H1 (cell line): ENCODE measurements around the gene A4GALT. TPM values are rescaled to one million over a fixed set of nuclear protein-coding genes. Genes with fewer than 3 reads are reported as not detected.

ENCODE experiments used
- CTCF ChIA-PET: fragments of 300-600 bp; sonication (Branson Sonifier 250); formaldehyde crosslinking; loops from one replicate; lab custom pipeline; 2021; ENCODE audit not compliant: partially characterized antibody; lab: Charles Lee
- POLR2A ChIA-PET: fragments of 300-600 bp; sonication (Branson Sonifier 250); formaldehyde crosslinking; loops from one replicate; lab custom pipeline; 2021; ENCODE audit warnings: inconsistent platforms; ENCODE audit not compliant: partially characterized antibody; lab: Charles Lee
- DNase-seq, 2 experiments: peaks; one replicate each; pipeline versions ENCODE4 v3.0.0 to v3.0.0-alpha.2; 2010 to 2022; ENCODE audit warnings: low spot score in 2 of 2, low read depth in 1 of 2, mixed read lengths in 1 of 2
- FAIRE-seq: peaks from 2 replicates; lab custom pipeline; 2011; peaks lifted over from hg19 to GRCh38; lab: Jason Lieb, UNC
- H2AFZ ChIP-seq: 2 replicates; pipeline ENCODE4 v1.8.1; 2012; ENCODE audit warnings: low read length, inconsistent platforms
- H2AK5ac ChIP-seq: 2 replicates; pipeline ENCODE4 v1.6.1; 2013; ENCODE audit warnings: low read depth, low read length
- H2BK120ac ChIP-seq: replicated peaks from 2 replicates; pipeline ENCODE3; 2013; ENCODE audit warnings: low read depth, low read length, inconsistent platforms
- H2BK12ac ChIP-seq: 2 replicates; pipeline ENCODE4 v1.6.1; 2013; ENCODE audit warnings: low read depth, low read length
- H2BK15ac ChIP-seq: 2 replicates; pipeline ENCODE4 v1.6.1; 2013; ENCODE audit warnings: low read length
- H2BK20ac ChIP-seq: 2 replicates; pipeline ENCODE4 v1.6.1; 2013; ENCODE audit warnings: low read length
- H2BK5ac ChIP-seq: 2 replicates; pipeline ENCODE4 v1.6.1; 2013; ENCODE audit warnings: low read depth, low read length
- H3K14ac ChIP-seq: 2 replicates; pipeline ENCODE4 v1.6.1; 2013; ENCODE audit warnings: inconsistent platforms; ENCODE audit not compliant: insufficient read length
- H3K18ac ChIP-seq: 2 replicates; pipeline ENCODE4 v1.6.1; 2013; ENCODE audit warnings: low read length; ENCODE audit errors: extremely low read depth
- H3K23ac ChIP-seq: 2 replicates; pipeline ENCODE4 v1.6.1; 2013; ENCODE audit warnings: inconsistent platforms; ENCODE audit not compliant: insufficient read length
- H3K23me2 ChIP-seq: 2 replicates; pipeline ENCODE4 v1.6.1; 2013; ENCODE audit warnings: low read depth, low read length
- H3K27ac ChIP-seq: 2 replicates; pipeline ENCODE4 v1.6.1; 2011; ENCODE audit warnings: low read depth, low read length, inconsistent platforms
- H3K27me3 ChIP-seq, 4 experiments: replicated peaks in 1 of 4; 1 replicate in 1 of 4; 2 replicates in 3 of 4; pipeline versions ENCODE4 v1.6.1 to v1.8.1; 2011 to 2013; ENCODE audit warnings: low read length in 3 of 4, mild to moderate bottlenecking in 3 of 4, inconsistent platforms in 2 of 4, mixed read lengths in 2 of 4, moderate library complexity in 1 of 4; ENCODE audit not compliant: control insufficient read depth in 3 of 4, insufficient read depth in 3 of 4; ENCODE audit errors: extremely low read depth in 1 of 4
- H3K36me3 ChIP-seq, 4 experiments: 2 replicates each; pipeline versions ENCODE4 v1.6.1 to v1.8.1; 2011 to 2013; ENCODE audit warnings: mild to moderate bottlenecking in 4 of 4, low read length in 3 of 4, moderate library complexity in 2 of 4, control low read depth in 1 of 4, inconsistent platforms in 1 of 4; ENCODE audit not compliant: insufficient read depth in 4 of 4, control insufficient read depth in 2 of 4
- H3K4ac ChIP-seq: replicated peaks from 2 replicates; pipeline ENCODE3; 2013; ENCODE audit warnings: low read length, low read depth, mixed read lengths, inconsistent platforms; ENCODE audit not compliant: insufficient read length
- H3K4me1 ChIP-seq, 4 experiments: replicated peaks in 1 of 4; 1 replicate in 1 of 4; 2 replicates in 3 of 4; pipeline versions ENCODE4 v1.6.1 to v1.8.1; 2011 to 2013; ENCODE audit warnings: low read length in 3 of 4, inconsistent platforms in 2 of 4, mixed read lengths in 1 of 4; ENCODE audit not compliant: insufficient read depth in 4 of 4, control insufficient read depth in 3 of 4
- H3K4me2 ChIP-seq, 2 experiments: 2 replicates each; pipeline versions ENCODE4 v1.6.1 to v1.8.1; 2011 to 2013; ENCODE audit warnings: low read depth in 2 of 2, low read length in 2 of 2, control low read depth in 1 of 2, inconsistent platforms in 1 of 2, mild to moderate bottlenecking in 1 of 2; ENCODE audit not compliant: insufficient read depth in 1 of 2
- H3K4me3 ChIP-seq, 4 experiments: fragments of 200-600, 300-600 bp in 1 of 4; sonication (generic), shearing (Covaris generic), sonication (Bioruptor Twin) in 1 of 4; 2 replicates each; pipeline versions ENCODE4 v1.5.1 to v1.8.1; 2011 to 2016; ENCODE audit warnings: low read length in 4 of 4, low read depth in 3 of 4, control low read depth in 2 of 4, inconsistent platforms in 2 of 4, mild to moderate bottlenecking in 2 of 4, mixed read lengths in 1 of 4, moderate library complexity in 1 of 4; ENCODE audit not compliant: insufficient read depth in 2 of 4; ENCODE audit errors: extremely low read depth in 1 of 4
- H3K56ac ChIP-seq: replicated peaks from 2 replicates; pipeline ENCODE3; 2013; ENCODE audit warnings: low read depth, mild to moderate bottlenecking, mixed read lengths, low read length, inconsistent platforms; ENCODE audit not compliant: insufficient read length
- H3K79me1 ChIP-seq: 2 replicates; pipeline ENCODE4 v1.6.1; 2013; ENCODE audit warnings: low read depth, low read length, control low read depth
- H3K79me2 ChIP-seq, 2 experiments: 2 replicates each; pipeline versions ENCODE4 v1.6.1 to v1.8.1; 2012 to 2013; ENCODE audit warnings: low read length in 2 of 2, mild to moderate bottlenecking in 2 of 2, inconsistent platforms in 1 of 2; ENCODE audit not compliant: insufficient read depth in 2 of 2, control insufficient read depth in 1 of 2
- H3K9ac ChIP-seq, 4 experiments: replicated peaks in 1 of 4; 1 replicate in 1 of 4; 2 replicates in 3 of 4; pipeline versions ENCODE4 v1.6.1 to v1.8.1; 2011 to 2013; ENCODE audit warnings: low read depth in 3 of 4, low read length in 3 of 4, control low read depth in 2 of 4, mild to moderate bottlenecking in 2 of 4, moderate library complexity in 2 of 4, inconsistent platforms in 1 of 4; ENCODE audit errors: extremely low read depth in 1 of 4
- H3K9me3 ChIP-seq, 2 experiments: 2 replicates each; pipeline versions ENCODE4 v1.6.1 to v1.8.1; 2012 to 2013; ENCODE audit warnings: mild to moderate bottlenecking in 2 of 2, moderate library complexity in 2 of 2, control low read depth in 1 of 2, inconsistent platforms in 1 of 2, low read depth in 1 of 2, low read length in 1 of 2, mixed read lengths in 1 of 2; ENCODE audit not compliant: insufficient read depth in 2 of 2
- H4K20me1 ChIP-seq, 2 experiments: replicated peaks in 1 of 2; 2 replicates each; pipeline versions ENCODE3 to v1.8.1; 2011 to 2013; ENCODE audit warnings: inconsistent platforms in 2 of 2, low read length in 2 of 2, mild to moderate bottlenecking in 1 of 2; ENCODE audit not compliant: insufficient read depth in 2 of 2, control insufficient read depth in 1 of 2
- H4K5ac ChIP-seq: 2 replicates; pipeline ENCODE4 v1.6.1; 2013; ENCODE audit warnings: low read length, low read depth, mixed read lengths, inconsistent platforms; ENCODE audit not compliant: insufficient read length
- H4K8ac ChIP-seq: 2 replicates; pipeline ENCODE4 v1.8.0; 2013; ENCODE audit warnings: mild to moderate bottlenecking, moderate library complexity, low read length, inconsistent platforms; ENCODE audit not compliant: insufficient read depth; ENCODE audit errors: extremely low read depth
- H4K91ac ChIP-seq: replicated peaks from 2 replicates; pipeline ENCODE3; 2013; ENCODE audit warnings: low read length, mixed read lengths, inconsistent platforms; ENCODE audit not compliant: insufficient read length
- ASH2L ChIP-seq: fragments of 200-600, 300-600 bp; sonication (generic); IDR thresholded peaks from one replicate; pipeline ENCODE4 v1.7.1; 2017; ENCODE audit warnings: low read length
- CREB1 ChIP-seq: IDR thresholded peaks from 2 replicates; pipeline ENCODE4 v1.6.1; 2012; ENCODE audit warnings: inconsistent platforms
- CTCF ChIP-seq, 3 experiments: IDR thresholded peaks; 1 replicate in 2 of 3; 2 replicates in 1 of 3; pipeline versions ENCODE4 v1.5.1 to v1.6.1; 2011; ENCODE audit warnings: low read length in 3 of 3, mild to moderate bottlenecking in 3 of 3, inconsistent platforms in 2 of 3, low read depth in 1 of 3, moderate library complexity in 1 of 3; ENCODE audit not compliant: insufficient read depth in 1 of 3; ENCODE audit errors: control extremely low read depth in 1 of 3
- FOSL1 ChIP-seq: IDR thresholded peaks from 2 replicates; pipeline ENCODE4 v1.6.1; 2011; ENCODE audit warnings: mild to moderate bottlenecking, low read depth, low read length, moderate library complexity; ENCODE audit not compliant: insufficient read depth
- KDM5A ChIP-seq: fragments of 200-600 bp; IDR thresholded peaks from 2 replicates; pipeline ENCODE4 v1.7.1; 2012; ENCODE audit warnings: mild to moderate bottlenecking, low read length, inconsistent platforms, mixed read lengths
- POLR2A ChIP-seq, 2 experiments: IDR thresholded peaks; 1 replicate in 1 of 2; 2 replicates in 1 of 2; pipeline ENCODE4 v1.6.1; 2011; ENCODE audit warnings: low read depth in 2 of 2, low read length in 2 of 2, mild to moderate bottlenecking in 2 of 2; ENCODE audit errors: control extremely low read depth in 1 of 2
- RAD21 ChIP-seq, 2 experiments: IDR thresholded peaks in 1 of 2; conservative IDR thresholded peaks in 1 of 2; 2 replicates each; pipeline ENCODE4 v1.6.1; 2011; ENCODE audit warnings: low read depth in 2 of 2, low read length in 2 of 2, improper control_type of control experiment in 1 of 2, inconsistent platforms in 1 of 2, mild to moderate bottlenecking in 1 of 2, moderate library complexity in 1 of 2
- RXRA ChIP-seq: IDR thresholded peaks from 2 replicates; pipeline ENCODE4 v1.6.1; 2011; ENCODE audit warnings: low read depth, mild to moderate bottlenecking, low read length, moderate library complexity; ENCODE audit not compliant: insufficient read depth
- SUZ12 ChIP-seq: fragments of 200-600 bp; sonication (generic); IDR thresholded peaks from 2 replicates; pipeline ENCODE4 v1.6.1; 2012; ENCODE audit warnings: mild to moderate bottlenecking, inconsistent platforms, low read length, moderate library complexity, mixed read lengths
- TAF7 ChIP-seq: optimal IDR thresholded peaks from 2 replicates; pipeline ENCODE3; 2011; ENCODE audit warnings: low read depth, mild to moderate bottlenecking, inconsistent platforms, low read length, moderate library complexity, borderline replicate concordance
- ZNF274 ChIP-seq: IDR thresholded peaks from 2 replicates; pipeline ENCODE4 v1.7.0; 2012; ENCODE audit warnings: low read length, borderline replicate concordance; ENCODE audit errors: extremely low read depth
- WGBS, 2 experiments: shearing (Covaris generic) in 1 of 2; methylation state at CpG; one replicate each; pipeline versions ENCODE4 v1.1.6 to v1.1.7; 2013 to 2015; ENCODE audit warnings: low lambda C conversion rate in 2 of 2, mixed read lengths in 2 of 2, inconsistent platforms in 1 of 2, low coverage in 1 of 2, missing lambda C conversion rate in 1 of 2; ENCODE audit not compliant: insufficient replicate concordance in 2 of 2, insufficient coverage in 1 of 2, insufficient read length in 1 of 2; ENCODE audit errors: extremely low coverage in 1 of 2, missing lambda C conversion rate in 1 of 2; 5-methylcytosine and 5-hydroxymethylcytosine counted together
- polyA plus RNA-seq, 7 experiments: library from polyadenylated mRNA; depleted of rRNA in 3 of 7; stranded (reverse) in 5 of 7; unstranded in 2 of 7; fragments of >200 nt in 5 of 7; fragments of 200-250 nt in 2 of 7; gene quantifications; 1 replicate in 5 of 7; 2 replicates in 1 of 7; 4 replicates in 1 of 7; pipeline versions ENCODE4 v1.2.1 to v1.2.3, GENCODE V29; 2011 to 2013; ENCODE audit warnings: missing spikeins in 2 of 7, mixed read lengths in 2 of 7
- total RNA-seq: library from RNA; stranded (reverse); fragmentation: NEBNext Ultra II Directional; extraction: Animal tissue kit (Norgen Biotek cat#: 25700); gene quantifications from 2 replicates; pipeline ENCODE4 v1.2.1, GENCODE V29; 2021

Gene A4GALT
- total and polyA plus RNA-seq, 2 of the 8 experiments (the other 6 are each of a cell fraction or from before 2014, with no cell fraction given): 7.2 to 13.8 TPM

- H3K56ac ChIP-seq: no peak overlapping the region
- no peak overlapping the region for H3K23ac ChIP-seq
- peaks cover 0 to 5% (median 0%) of the 10 kb centered on the region in 4 experiments; a peak in 3 of 7 replicates for H3K4me1 ChIP-seq
- no peak overlapping the region for H2BK120ac ChIP-seq
- no peak overlapping the region for H2AFZ ChIP-seq
- ChIA-PET CTCF (interaction anchor here (0.8 to 1.4 kb wide), 3 partner anchors 16 to 419 kb away, joined by 3 to 4 read pairs (median 3); no protein-coding TSS in a partner anchor), POLR2A (interaction anchor here (0.7 kb wide), 1 partner anchor 61 kb away, joined by 5 read pairs; the partner anchor contains the start of gene POLDIP3)
- DNase-seq: no peak
- H3K4me3 ChIP-seq: no peak overlapping the region
- no peaks in the 10 kb centered on the region for H3K23me2 ChIP-seq
- no peak for FAIRE-seq
- H3K79me1 ChIP-seq: no peaks in the 10 kb centered on the region
- H3K79me2 ChIP-seq: no peaks in the 10 kb centered on the region
- H3K9ac ChIP-seq: no peak overlapping the region
- no peak overlapping the region for H3K14ac ChIP-seq
- no peaks in the 10 kb centered on the region for H4K20me1 ChIP-seq
- no peak overlapping the region for H3K18ac ChIP-seq
- no peaks in the 10 kb centered on the region for H3K27me3 ChIP-seq
- H3K9me3 ChIP-seq: peaks cover 0 to 3% of the 10 kb centered on the region in 2 experiments; a peak in 2 of 4 replicates
- H4K5ac ChIP-seq: no peak overlapping the region
- no peak overlapping the region for H2BK5ac ChIP-seq
- 85% methylated on average over 7 of the region's 7 CpGs; no CpG with 5 or more reads in 1 of the 2 experiments for whole genome bisulfite sequencing, 2 experiments
- H2AK5ac ChIP-seq: no peak overlapping the region
- no peak overlapping the region for H3K27ac ChIP-seq
- no peak overlapping the region for H4K91ac ChIP-seq
- H4K8ac ChIP-seq: no peak overlapping the region
- H3K4me2 ChIP-seq: no peak overlapping the region
- H3K36me3 ChIP-seq: no peaks in the 10 kb centered on the region
- H2BK12ac ChIP-seq: no peak overlapping the region
- H2BK20ac ChIP-seq: no peak overlapping the region
- H3K4ac ChIP-seq: no peak overlapping the region
- H2BK15ac ChIP-seq: no peak overlapping the region
- TF ChIP-seq CTCF (IDR thresholded peaks at IDR 0.05; ENCODE audit: control extremely low read depth in 1 of 3, insufficient read depth in 1 of 3, low read depth in 1 of 3, low read length in 3 of 3) (no peak), RXRA (no peak), TAF7 (no peak), ASH2L (no peak), SUZ12 (no peak), RAD21 (IDR thresholded peaks at IDR 0.05 in 1 of 2, conservative IDR thresholded peaks at IDR 0.05 in 1 of 2; ENCODE audit: low read depth in 2 of 2, low read length in 2 of 2) (no peak), KDM5A (no peak), FOSL1 (no peak), ZNF274 (no peak), POLR2A (IDR thresholded peaks at IDR 0.05; ENCODE audit: control extremely low read depth in 1 of 2, low read depth in 2 of 2, low read length in 2 of 2) (no peak), CREB1 (no peak)
These were observed 44.5 kb downstream of the A4GALT start for GRCh38 chr22:42676059-42676607.
